Chondrocyte (in vitro differentiated cells): ENCODE measurements around the gene THUMPD3. TPM values are rescaled to one million over a fixed set of nuclear protein-coding genes. Genes with fewer than 3 reads are reported as not detected.

Experiments used
- DNase-seq: peaks from one replicate; pipeline ENCODE4 v3.0.0; 2021; ENCODE audit warnings: mixed read lengths, low spot score
- H3K27ac Mint-ChIP-seq: one replicate; pipeline ENCODE4 v1.8.0; 2021; ENCODE audit warnings: mild to moderate bottlenecking, moderate library complexity, mixed read lengths; ENCODE audit not compliant: unreplicated experiment
- H3K27me3 Mint-ChIP-seq: 2 replicates; pipeline ENCODE4 v1.8.0; 2021; ENCODE audit warnings: low read depth, mixed read lengths
- H3K36me3 Mint-ChIP-seq: 2 replicates; pipeline ENCODE4 v1.8.0; 2021; ENCODE audit warnings: low read depth, mixed read lengths
- H3K4me1 Mint-ChIP-seq: 2 replicates; pipeline ENCODE4 v1.8.0; 2021; ENCODE audit warnings: low read depth, mild to moderate bottlenecking, mixed read lengths
- H3K4me3 Mint-ChIP-seq: one replicate; pipeline ENCODE4 v1.8.0; 2021; ENCODE audit warnings: mild to moderate bottlenecking, moderate library complexity, mixed read lengths; ENCODE audit not compliant: unreplicated experiment
- H3K9me3 Mint-ChIP-seq: 2 replicates; pipeline ENCODE4 v1.8.0; 2021; ENCODE audit warnings: low read depth, mixed read lengths
- total RNA-seq: library from RNA; stranded (reverse); gene quantifications from 3 replicates; pipeline ENCODE4 v1.2.1, GENCODE V29; 2021
- TF ChIP-seq, protein P1 (sequence below): fragments of 200-600 bp; sonication (generic); IDR thresholded peaks from 2 replicates; pipeline ENCODE4 v1.5.0; 2021; ENCODE audit warnings: antibody characterized with exemption, mild to moderate bottlenecking, moderate library complexity

THUMPD3 gene
- total RNA-seq, 1 donor from 2014 or later: 41.7 TPM

DNA sequence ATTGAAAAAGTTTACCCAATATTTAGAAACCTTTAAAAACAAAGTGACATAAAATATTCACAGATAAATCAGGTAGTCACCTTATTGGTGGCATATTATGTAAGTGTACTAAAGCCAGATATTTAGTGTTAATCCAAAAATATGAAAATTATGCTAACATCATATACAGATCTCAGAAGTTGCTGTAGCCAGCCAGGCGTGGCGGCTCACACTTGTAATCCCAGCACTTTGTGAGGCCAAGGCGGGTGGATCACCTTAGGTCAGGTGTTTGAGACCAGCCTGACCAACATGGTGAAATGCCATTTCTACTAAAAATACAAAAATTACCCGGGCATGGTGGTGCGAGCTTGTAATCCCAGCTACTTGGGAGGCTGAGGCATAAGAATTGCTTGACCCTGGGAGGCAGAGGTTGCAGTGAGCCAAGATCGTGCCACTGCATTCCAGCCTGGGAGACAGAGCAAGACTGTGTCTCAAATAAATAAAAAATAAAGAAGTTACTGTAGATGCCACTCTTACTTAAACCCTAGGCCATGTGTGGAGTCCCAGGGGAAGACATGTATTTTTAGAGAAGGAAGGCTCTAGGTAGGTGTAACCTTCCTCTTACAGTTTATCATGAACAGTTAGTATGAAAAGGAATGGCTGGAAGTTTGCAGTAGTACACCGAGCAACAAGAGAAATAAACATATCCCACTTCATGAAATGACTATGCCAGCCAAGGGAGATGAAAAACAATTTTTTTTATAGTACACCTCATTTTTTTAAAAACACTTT, 44.2 kb downstream of the THUMPD3 start:
- TF ChIP-seq, protein P1, sequence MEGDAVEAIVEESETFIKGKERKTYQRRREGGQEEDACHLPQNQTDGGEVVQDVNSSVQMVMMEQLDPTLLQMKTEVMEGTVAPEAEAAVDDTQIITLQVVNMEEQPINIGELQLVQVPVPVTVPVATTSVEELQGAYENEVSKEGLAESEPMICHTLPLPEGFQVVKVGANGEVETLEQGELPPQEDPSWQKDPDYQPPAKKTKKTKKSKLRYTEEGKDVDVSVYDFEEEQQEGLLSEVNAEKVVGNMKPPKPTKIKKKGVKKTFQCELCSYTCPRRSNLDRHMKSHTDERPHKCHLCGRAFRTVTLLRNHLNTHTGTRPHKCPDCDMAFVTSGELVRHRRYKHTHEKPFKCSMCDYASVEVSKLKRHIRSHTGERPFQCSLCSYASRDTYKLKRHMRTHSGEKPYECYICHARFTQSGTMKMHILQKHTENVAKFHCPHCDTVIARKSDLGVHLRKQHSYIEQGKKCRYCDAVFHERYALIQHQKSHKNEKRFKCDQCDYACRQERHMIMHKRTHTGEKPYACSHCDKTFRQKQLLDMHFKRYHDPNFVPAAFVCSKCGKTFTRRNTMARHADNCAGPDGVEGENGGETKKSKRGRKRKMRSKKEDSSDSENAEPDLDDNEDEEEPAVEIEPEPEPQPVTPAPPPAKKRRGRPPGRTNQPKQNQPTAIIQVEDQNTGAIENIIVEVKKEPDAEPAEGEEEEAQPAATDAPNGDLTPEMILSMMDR: no peak
- DNase-seq: no peak
- H3K36me3 Mint-ChIP-seq: peaks cover 1% of the 10 kb centered on the region
- no peaks in the 10 kb centered on the region for H3K27me3 Mint-ChIP-seq
- H3K27ac Mint-ChIP-seq: peak overlapping the region; percentile 59
- H3K4me1 Mint-ChIP-seq: peaks cover 76% of the 10 kb centered on the region
- no peak overlapping the region for H3K4me3 Mint-ChIP-seq
- peaks cover 5% of the 10 kb centered on the region for H3K9me3 Mint-ChIP-seq

DNA sequence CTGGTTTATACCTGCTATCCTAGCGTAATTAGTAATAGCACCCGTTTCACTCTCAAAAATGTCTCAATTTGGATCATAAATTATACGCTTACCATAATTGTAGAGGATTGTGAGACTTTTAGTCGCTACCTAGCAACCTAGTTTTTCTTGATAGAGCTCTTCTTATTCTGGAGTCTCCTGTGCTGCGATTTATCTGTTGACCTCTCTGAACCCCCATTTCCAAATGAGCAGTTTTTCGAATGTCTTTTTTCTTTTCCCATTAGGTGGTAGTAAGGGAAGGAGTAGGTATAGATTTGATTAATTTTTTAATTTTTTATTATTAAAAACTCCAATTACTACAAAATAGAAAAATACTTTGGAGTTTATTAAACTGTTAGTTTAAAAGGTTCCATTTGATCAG, 45.2 kb downstream of the THUMPD3 start:
- no peak for DNase-seq
- Mint-ChIP-seq H3K27me3 (no peaks in the 10 kb centered on the region), H3K27ac (no peak overlapping the region), H3K36me3 (peaks cover 1% of the 10 kb centered on the region), H3K4me3 (no peak overlapping the region), H3K9me3 (peaks cover 5% of the 10 kb centered on the region), H3K4me1 (peaks cover 71% of the 10 kb centered on the region)
- TF ChIP-seq, protein P1: no peak

DNA sequence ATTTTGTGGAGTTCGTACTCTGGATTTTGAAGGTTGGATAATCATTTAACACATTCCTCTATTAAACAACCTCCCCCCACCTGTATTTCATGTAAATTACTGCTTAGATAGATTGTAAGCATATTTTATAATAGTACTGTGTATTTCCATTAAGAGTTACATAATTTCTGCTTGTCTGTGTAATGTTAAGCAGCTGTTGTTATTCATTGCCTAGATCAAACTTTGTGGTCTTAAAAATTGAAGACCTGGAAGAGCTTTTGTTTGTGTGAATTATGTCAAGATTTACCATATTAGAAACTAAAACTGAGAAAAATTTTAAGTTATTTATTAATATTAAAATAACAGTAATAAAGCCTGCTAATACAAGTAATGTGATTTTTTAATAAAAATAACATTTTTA, 45.7 kb downstream of the THUMPD3 start:
- Mint-ChIP-seq H3K36me3 (peaks cover 1% of the 10 kb centered on the region), H3K27me3 (no peaks in the 10 kb centered on the region), H3K27ac (no peak overlapping the region)

DNA sequence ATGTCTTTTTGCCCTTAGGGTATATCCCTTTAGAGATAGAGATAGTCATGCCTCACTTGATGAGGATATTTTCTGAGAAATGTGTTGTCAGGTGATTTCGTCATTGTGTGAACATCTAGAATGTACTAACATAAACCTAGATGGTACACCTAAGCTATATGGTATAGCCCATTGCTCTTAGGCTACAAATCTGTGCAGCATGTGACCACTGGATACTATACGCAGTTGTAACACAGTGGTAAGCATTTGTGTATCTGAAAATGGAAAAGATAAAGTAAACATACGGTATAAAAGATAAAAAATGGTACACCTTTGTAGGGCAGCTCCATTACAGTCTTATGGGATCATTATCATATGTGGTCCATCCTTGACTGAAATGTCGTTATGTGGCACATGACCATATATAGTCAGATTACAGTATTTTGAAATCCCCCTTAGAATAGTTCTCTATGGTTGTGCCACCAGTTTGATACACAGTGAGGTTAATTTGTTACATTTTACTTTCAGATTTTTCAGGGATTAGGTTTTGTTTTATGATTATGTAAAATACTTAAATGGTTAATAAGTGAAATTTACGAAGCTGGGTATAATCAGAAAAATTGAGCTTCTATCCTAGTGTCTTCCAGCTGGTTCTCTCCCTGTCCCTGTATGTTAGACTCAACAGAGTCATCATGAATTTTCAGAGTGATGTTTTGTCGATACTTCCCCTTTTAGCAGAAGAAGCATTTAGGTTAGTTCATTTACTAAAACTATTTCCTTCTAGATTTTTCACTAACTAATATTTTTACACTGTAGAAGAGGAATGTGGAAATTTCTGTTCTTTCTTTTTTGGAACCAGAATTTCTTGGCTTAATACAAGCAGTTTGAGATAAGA, 47.4 kb downstream of the THUMPD3 start:
- Mint-ChIP-seq H3K27ac (peak overlapping the region; percentile 27), H3K4me3 (no peak overlapping the region), H3K27me3 (no peaks in the 10 kb centered on the region), H3K4me1 (peaks cover 62% of the 10 kb centered on the region), H3K9me3 (peaks cover 5% of the 10 kb centered on the region), H3K36me3 (peaks cover 1% of the 10 kb centered on the region)
- DNase-seq: no peak
- TF ChIP-seq, protein P1: no peak

More for the DNA sequence above, 45.7 kb downstream of the THUMPD3 start:
- H3K9me3 Mint-ChIP-seq: peaks cover 5% of the 10 kb centered on the region
- no peak overlapping the region for H3K4me3 Mint-ChIP-seq
- TF ChIP-seq, protein P1: no peak
- DNase-seq: no peak
- peaks cover 70% of the 10 kb centered on the region for H3K4me1 Mint-ChIP-seq

DNA sequence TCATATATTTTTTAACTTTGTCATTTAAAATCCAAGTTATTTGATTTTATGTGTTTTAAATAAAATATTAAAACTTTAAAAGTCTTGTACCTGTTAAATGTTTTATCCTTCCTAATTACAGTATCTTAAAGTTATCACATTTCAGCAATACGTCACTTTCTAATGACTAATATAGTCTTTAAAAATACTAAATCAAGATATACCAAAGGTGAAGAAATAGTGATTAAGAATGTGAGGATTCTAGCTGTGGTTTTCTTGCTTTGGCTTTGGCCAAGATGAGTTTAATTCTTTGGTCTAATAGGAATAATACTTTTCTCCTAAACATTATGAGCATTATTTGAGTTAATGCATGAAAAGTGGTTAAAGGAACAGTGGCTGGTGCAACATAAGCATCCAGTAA, 48.4 kb downstream of the THUMPD3 start:
- H3K4me1 Mint-ChIP-seq: peaks cover 60% of the 10 kb centered on the region
- DNase-seq: no peak
- TF ChIP-seq, protein P1: no peak
- no peaks in the 10 kb centered on the region for H3K27me3 Mint-ChIP-seq
- peaks cover 3% of the 10 kb centered on the region for H3K36me3 Mint-ChIP-seq
- H3K27ac Mint-ChIP-seq: no peak overlapping the region
- H3K4me3 Mint-ChIP-seq: no peak overlapping the region
- peaks cover 5% of the 10 kb centered on the region for H3K9me3 Mint-ChIP-seq
